H1 (cell line): ENCODE results near the gene ITSN1. TPM values are rescaled to one million over a fixed set of nuclear protein-coding genes. Genes with fewer than 3 reads are reported as not detected.

Experiments
- CTCF ChIA-PET: fragments of 300-600 bp; sonication (Branson Sonifier 250); formaldehyde crosslinking; loops from one replicate; lab custom pipeline; 2021; ENCODE audit not compliant: partially characterized antibody; lab: Charles Lee
- POLR2A ChIA-PET: fragments of 300-600 bp; sonication (Branson Sonifier 250); formaldehyde crosslinking; loops from one replicate; lab custom pipeline; 2021; ENCODE audit warnings: inconsistent platforms; ENCODE audit not compliant: partially characterized antibody; lab: Charles Lee
- DNase-seq, 2 experiments: peaks; one replicate each; pipeline versions ENCODE4 v3.0.0 to v3.0.0-alpha.2; 2010 to 2022; ENCODE audit warnings: low spot score in 2 of 2, low read depth in 1 of 2, mixed read lengths in 1 of 2
- FAIRE-seq: peaks from 2 replicates; lab custom pipeline; 2011; peaks lifted over from hg19 to GRCh38; lab: Jason Lieb, UNC
- H2AFZ ChIP-seq: 2 replicates; pipeline ENCODE4 v1.8.1; 2012; ENCODE audit warnings: low read length, inconsistent platforms
- H2AK5ac ChIP-seq: 2 replicates; pipeline ENCODE4 v1.6.1; 2013; ENCODE audit warnings: low read depth, low read length
- H2BK120ac ChIP-seq: replicated peaks from 2 replicates; pipeline ENCODE3; 2013; ENCODE audit warnings: low read depth, low read length, inconsistent platforms
- H2BK12ac ChIP-seq: 2 replicates; pipeline ENCODE4 v1.6.1; 2013; ENCODE audit warnings: low read depth, low read length
- H2BK15ac ChIP-seq: 2 replicates; pipeline ENCODE4 v1.6.1; 2013; ENCODE audit warnings: low read length
- H2BK20ac ChIP-seq: 2 replicates; pipeline ENCODE4 v1.6.1; 2013; ENCODE audit warnings: low read length
- H2BK5ac ChIP-seq: 2 replicates; pipeline ENCODE4 v1.6.1; 2013; ENCODE audit warnings: low read depth, low read length
- H3K14ac ChIP-seq: 2 replicates; pipeline ENCODE4 v1.6.1; 2013; ENCODE audit warnings: inconsistent platforms; ENCODE audit not compliant: insufficient read length
- H3K18ac ChIP-seq: 2 replicates; pipeline ENCODE4 v1.6.1; 2013; ENCODE audit warnings: low read length; ENCODE audit errors: extremely low read depth
- H3K23ac ChIP-seq: 2 replicates; pipeline ENCODE4 v1.6.1; 2013; ENCODE audit warnings: inconsistent platforms; ENCODE audit not compliant: insufficient read length
- H3K23me2 ChIP-seq: 2 replicates; pipeline ENCODE4 v1.6.1; 2013; ENCODE audit warnings: low read depth, low read length
- H3K27ac ChIP-seq: 2 replicates; pipeline ENCODE4 v1.6.1; 2011; ENCODE audit warnings: low read depth, low read length, inconsistent platforms
- H3K27me3 ChIP-seq, 4 experiments: replicated peaks in 1 of 4; 1 replicate in 1 of 4; 2 replicates in 3 of 4; pipeline versions ENCODE4 v1.6.1 to v1.8.1; 2011 to 2013; ENCODE audit warnings: low read length in 3 of 4, mild to moderate bottlenecking in 3 of 4, inconsistent platforms in 2 of 4, mixed read lengths in 2 of 4, moderate library complexity in 1 of 4; ENCODE audit not compliant: control insufficient read depth in 3 of 4, insufficient read depth in 3 of 4; ENCODE audit errors: extremely low read depth in 1 of 4
- H3K36me3 ChIP-seq, 4 experiments: 2 replicates each; pipeline versions ENCODE4 v1.6.1 to v1.8.1; 2011 to 2013; ENCODE audit warnings: mild to moderate bottlenecking in 4 of 4, low read length in 3 of 4, moderate library complexity in 2 of 4, control low read depth in 1 of 4, inconsistent platforms in 1 of 4; ENCODE audit not compliant: insufficient read depth in 4 of 4, control insufficient read depth in 2 of 4
- H3K4ac ChIP-seq: replicated peaks from 2 replicates; pipeline ENCODE3; 2013; ENCODE audit warnings: low read length, low read depth, mixed read lengths, inconsistent platforms; ENCODE audit not compliant: insufficient read length
- H3K4me1 ChIP-seq, 4 experiments: replicated peaks in 1 of 4; 1 replicate in 1 of 4; 2 replicates in 3 of 4; pipeline versions ENCODE4 v1.6.1 to v1.8.1; 2011 to 2013; ENCODE audit warnings: low read length in 3 of 4, inconsistent platforms in 2 of 4, mixed read lengths in 1 of 4; ENCODE audit not compliant: insufficient read depth in 4 of 4, control insufficient read depth in 3 of 4
- H3K4me2 ChIP-seq, 2 experiments: 2 replicates each; pipeline versions ENCODE4 v1.6.1 to v1.8.1; 2011 to 2013; ENCODE audit warnings: low read depth in 2 of 2, low read length in 2 of 2, control low read depth in 1 of 2, inconsistent platforms in 1 of 2, mild to moderate bottlenecking in 1 of 2; ENCODE audit not compliant: insufficient read depth in 1 of 2
- H3K4me3 ChIP-seq, 4 experiments: fragments of 200-600, 300-600 bp in 1 of 4; sonication (generic), shearing (Covaris generic), sonication (Bioruptor Twin) in 1 of 4; 2 replicates each; pipeline versions ENCODE4 v1.5.1 to v1.8.1; 2011 to 2016; ENCODE audit warnings: low read length in 4 of 4, low read depth in 3 of 4, control low read depth in 2 of 4, inconsistent platforms in 2 of 4, mild to moderate bottlenecking in 2 of 4, mixed read lengths in 1 of 4, moderate library complexity in 1 of 4; ENCODE audit not compliant: insufficient read depth in 2 of 4; ENCODE audit errors: extremely low read depth in 1 of 4
- H3K56ac ChIP-seq: replicated peaks from 2 replicates; pipeline ENCODE3; 2013; ENCODE audit warnings: low read depth, mild to moderate bottlenecking, mixed read lengths, low read length, inconsistent platforms; ENCODE audit not compliant: insufficient read length
- H3K79me1 ChIP-seq: 2 replicates; pipeline ENCODE4 v1.6.1; 2013; ENCODE audit warnings: low read depth, low read length, control low read depth
- H3K79me2 ChIP-seq, 2 experiments: 2 replicates each; pipeline versions ENCODE4 v1.6.1 to v1.8.1; 2012 to 2013; ENCODE audit warnings: low read length in 2 of 2, mild to moderate bottlenecking in 2 of 2, inconsistent platforms in 1 of 2; ENCODE audit not compliant: insufficient read depth in 2 of 2, control insufficient read depth in 1 of 2
- H3K9ac ChIP-seq, 4 experiments: replicated peaks in 1 of 4; 1 replicate in 1 of 4; 2 replicates in 3 of 4; pipeline versions ENCODE4 v1.6.1 to v1.8.1; 2011 to 2013; ENCODE audit warnings: low read depth in 3 of 4, low read length in 3 of 4, control low read depth in 2 of 4, mild to moderate bottlenecking in 2 of 4, moderate library complexity in 2 of 4, inconsistent platforms in 1 of 4; ENCODE audit errors: extremely low read depth in 1 of 4
- H3K9me3 ChIP-seq, 2 experiments: 2 replicates each; pipeline versions ENCODE4 v1.6.1 to v1.8.1; 2012 to 2013; ENCODE audit warnings: mild to moderate bottlenecking in 2 of 2, moderate library complexity in 2 of 2, control low read depth in 1 of 2, inconsistent platforms in 1 of 2, low read depth in 1 of 2, low read length in 1 of 2, mixed read lengths in 1 of 2; ENCODE audit not compliant: insufficient read depth in 2 of 2
- H4K20me1 ChIP-seq, 2 experiments: replicated peaks in 1 of 2; 2 replicates each; pipeline versions ENCODE3 to v1.8.1; 2011 to 2013; ENCODE audit warnings: inconsistent platforms in 2 of 2, low read length in 2 of 2, mild to moderate bottlenecking in 1 of 2; ENCODE audit not compliant: insufficient read depth in 2 of 2, control insufficient read depth in 1 of 2
- H4K5ac ChIP-seq: 2 replicates; pipeline ENCODE4 v1.6.1; 2013; ENCODE audit warnings: low read length, low read depth, mixed read lengths, inconsistent platforms; ENCODE audit not compliant: insufficient read length
- H4K8ac ChIP-seq: 2 replicates; pipeline ENCODE4 v1.8.0; 2013; ENCODE audit warnings: mild to moderate bottlenecking, moderate library complexity, low read length, inconsistent platforms; ENCODE audit not compliant: insufficient read depth; ENCODE audit errors: extremely low read depth
- H4K91ac ChIP-seq: replicated peaks from 2 replicates; pipeline ENCODE3; 2013; ENCODE audit warnings: low read length, mixed read lengths, inconsistent platforms; ENCODE audit not compliant: insufficient read length
- ATF3 ChIP-seq: IDR thresholded peaks from 2 replicates; pipeline ENCODE4 v1.6.1; 2011; ENCODE audit warnings: low read depth, mild to moderate bottlenecking, low read length; ENCODE audit not compliant: insufficient read depth
- CBX5 ChIP-seq: fragments of 300-800, 300-1000 bp; sonication (generic); IDR thresholded peaks from 2 replicates; pipeline ENCODE4 v1.7.1; 2016; ENCODE audit warnings: antibody characterized with exemption, low read length, low read depth
- CBX8 ChIP-seq: fragments of 300-800, 300-1000 bp; sonication (generic); IDR thresholded peaks from 2 replicates; pipeline ENCODE4 v1.7.1; 2016; ENCODE audit warnings: low read depth, low read length, borderline replicate concordance
- E2F6 ChIP-seq: IDR thresholded peaks from 2 replicates; pipeline ENCODE4 v1.6.1; 2012; ENCODE audit warnings: inconsistent platforms
- EZH2 ChIP-seq: fragments of 200-600 bp; sonication (generic); IDR thresholded peaks from 2 replicates; pipeline ENCODE4 v1.7.1; 2012; ENCODE audit warnings: low read depth, mild to moderate bottlenecking, moderate library complexity, low read length, inconsistent platforms; ENCODE audit not compliant: severe bottlenecking
- GTF2F1 ChIP-seq: IDR thresholded peaks from 2 replicates; pipeline ENCODE4 v1.6.1; 2012; ENCODE audit warnings: low read depth, low read length, improper control_type of control experiment, borderline replicate concordance
- KDM4A ChIP-seq: IDR thresholded peaks from one replicate; pipeline ENCODE4 v1.7.1; 2012; ENCODE audit warnings: low read depth, mild to moderate bottlenecking, moderate library complexity, low read length, inconsistent platforms; ENCODE audit not compliant: severe bottlenecking
- KDM5A ChIP-seq: fragments of 200-600 bp; IDR thresholded peaks from 2 replicates; pipeline ENCODE4 v1.7.1; 2012; ENCODE audit warnings: mild to moderate bottlenecking, low read length, inconsistent platforms, mixed read lengths
- POLR2A ChIP-seq, 2 experiments: IDR thresholded peaks; 1 replicate in 1 of 2; 2 replicates in 1 of 2; pipeline ENCODE4 v1.6.1; 2011; ENCODE audit warnings: low read depth in 2 of 2, low read length in 2 of 2, mild to moderate bottlenecking in 2 of 2; ENCODE audit errors: control extremely low read depth in 1 of 2
- RNF2 ChIP-seq: fragments of 200-900, 300-1000 bp; sonication (generic); IDR thresholded peaks from 2 replicates; pipeline ENCODE4 v1.7.1; 2016; ENCODE audit warnings: borderline replicate concordance, low read depth, mild to moderate bottlenecking, antibody characterized with exemption, low read length; ENCODE audit not compliant: poor library complexity, severe bottlenecking; ENCODE audit errors: missing control alignments
- TBP ChIP-seq: IDR thresholded peaks from 2 replicates; pipeline ENCODE4 v1.6.1; 2011; ENCODE audit warnings: low read depth, low read length, improper control_type of control experiment
- WGBS, 2 experiments: shearing (Covaris generic) in 1 of 2; methylation state at CpG; one replicate each; pipeline versions ENCODE4 v1.1.6 to v1.1.7; 2013 to 2015; ENCODE audit warnings: low lambda C conversion rate in 2 of 2, mixed read lengths in 2 of 2, inconsistent platforms in 1 of 2, low coverage in 1 of 2, missing lambda C conversion rate in 1 of 2; ENCODE audit not compliant: insufficient replicate concordance in 2 of 2, insufficient coverage in 1 of 2, insufficient read length in 1 of 2; ENCODE audit errors: extremely low coverage in 1 of 2, missing lambda C conversion rate in 1 of 2; 5-methylcytosine and 5-hydroxymethylcytosine counted together
- polyA plus RNA-seq, 7 experiments: library from polyadenylated mRNA; depleted of rRNA in 3 of 7; stranded (reverse) in 5 of 7; unstranded in 2 of 7; fragments of >200 nt in 5 of 7; fragments of 200-250 nt in 2 of 7; gene quantifications; 1 replicate in 5 of 7; 2 replicates in 1 of 7; 4 replicates in 1 of 7; pipeline versions ENCODE4 v1.2.1 to v1.2.3, GENCODE V29; 2011 to 2013; ENCODE audit warnings: missing spikeins in 2 of 7, mixed read lengths in 2 of 7
- total RNA-seq: library from RNA; stranded (reverse); fragmentation: NEBNext Ultra II Directional; extraction: Animal tissue kit (Norgen Biotek cat#: 25700); gene quantifications from 2 replicates; pipeline ENCODE4 v1.2.1, GENCODE V29; 2021

ITSN1 gene
- total and polyA plus RNA-seq, 2 of the 8 experiments (the other 6 are each of a cell fraction or from before 2014, with no cell fraction given) = 60.8 to 78.1 TPM

DNA sequence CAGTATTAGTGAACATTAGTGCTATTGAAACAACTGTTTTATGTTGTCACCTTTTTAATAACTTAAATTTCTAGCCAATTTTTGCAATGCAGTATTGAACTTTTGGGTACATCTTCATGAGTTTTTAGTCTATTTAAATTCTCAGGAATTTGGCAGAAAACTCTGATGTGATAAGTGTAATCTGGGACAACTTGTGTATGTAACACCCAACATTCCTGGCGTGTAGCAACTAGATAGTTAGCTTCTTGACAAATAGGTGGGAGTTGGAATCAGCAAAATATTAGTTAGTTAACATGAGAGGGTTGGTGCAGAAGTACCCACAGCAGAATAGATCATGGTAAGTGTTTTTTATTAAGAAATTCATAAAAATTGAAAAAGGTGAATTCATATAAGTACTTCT, 111.6 kb downstream of the ITSN1 start:
- Histone ChIP-seq H3K56ac (no peak overlapping the region), H3K27me3 (no peaks in the 10 kb centered on the region), H3K4me3 (no peak overlapping the region), H3K14ac (no peak overlapping the region), H3K36me3 (peaks cover 2 to 21% (median 8%) of the 10 kb centered on the region in 4 experiments; a peak in 6 of 8 replicates), H2BK5ac (no peak overlapping the region), H3K9me3 (no peaks in the 10 kb centered on the region), H2BK120ac (no peak overlapping the region), H3K9ac (no peak overlapping the region), H2BK12ac (no peak overlapping the region), H3K4me1 (no peaks in the 10 kb centered on the region), H3K4ac (no peak overlapping the region), H2AFZ (no peak overlapping the region), H2BK20ac (no peak overlapping the region), H2BK15ac (no peak overlapping the region), H4K8ac (no peak overlapping the region), H4K5ac (no peak overlapping the region), H3K23me2 (no peaks in the 10 kb centered on the region), H3K79me1 (no peaks in the 10 kb centered on the region), H4K20me1 (peaks cover 2 to 4% of the 10 kb centered on the region in 2 experiments), H3K18ac (no peak overlapping the region), H3K4me2 (no peak overlapping the region), H4K91ac (no peak overlapping the region), H3K23ac (no peak overlapping the region), H3K27ac (no peak overlapping the region), H3K79me2 (no peaks in the 10 kb centered on the region), H2AK5ac (no peak overlapping the region)
- DNase-seq = no peak
- TF ChIP-seq GTF2F1 = no peak
- no peak for TF ChIP-seq KDM5A
- TF ChIP-seq KDM4A = no peak
- TF ChIP-seq RNF2 = no peak
- TF ChIP-seq ATF3 = no peak
- TF ChIP-seq CBX5 = no peak
- TF ChIP-seq POLR2A (IDR thresholded peaks at IDR 0.05; ENCODE audit: control extremely low read depth in 1 of 2, low read depth in 2 of 2, low read length in 2 of 2) = no peak
- no peak for TF ChIP-seq EZH2
- TF ChIP-seq TBP = no peak
- TF ChIP-seq E2F6 = no peak
- no peak for TF ChIP-seq CBX8
- POLR2A ChIA-PET = no interaction called here
- WGBS, 2 experiments = 95% methylated on average over 1 of the region's 1 CpG; no CpG with 5 or more reads in 1 of the 2 experiments
- CTCF ChIA-PET = no interaction called here
- FAIRE-seq = no peak
